ENCODE data around the gene ULK2.
"Not testable (repeated sequence)": the region's sequence is repeated elsewhere in the genome, so short reads cannot be mapped to it uniquely, and the experiment has no call there.

Gene ULK2

GRCh38 chr17:19867329-19868078 is at the start of gene ULK2:
Gene ULK2, minus strand, starts transcription at chr17:19867936. Its CDS starts 519 bp downstream, at chr17:19867417.
- DNase-seq, result no peak

GRCh38 chr17:19915245-19915978 is 47.7 kb upstream of the ULK2 start:
- DNase-seq, result no peak

DNA sequence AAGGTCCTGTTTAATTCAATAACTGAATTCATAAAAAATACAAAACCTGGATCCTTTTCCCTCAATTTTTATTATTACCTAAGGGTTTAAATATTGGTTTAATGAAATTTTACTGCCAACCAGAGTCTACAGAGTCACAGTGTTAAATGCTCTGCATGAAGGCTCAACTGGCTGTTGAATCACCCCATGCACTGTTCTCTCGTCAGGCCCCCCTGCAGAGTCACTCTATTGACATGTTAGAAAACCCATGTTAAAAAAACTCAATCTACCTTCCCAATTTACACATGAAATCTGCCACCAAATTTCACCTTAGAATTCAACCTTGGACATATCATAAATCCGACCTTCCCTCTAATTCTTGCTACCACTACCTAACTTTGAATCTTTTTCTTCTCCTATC is 43.3 kb upstream of the ULK2 start:
- DNase-seq, result no peak

DNA sequence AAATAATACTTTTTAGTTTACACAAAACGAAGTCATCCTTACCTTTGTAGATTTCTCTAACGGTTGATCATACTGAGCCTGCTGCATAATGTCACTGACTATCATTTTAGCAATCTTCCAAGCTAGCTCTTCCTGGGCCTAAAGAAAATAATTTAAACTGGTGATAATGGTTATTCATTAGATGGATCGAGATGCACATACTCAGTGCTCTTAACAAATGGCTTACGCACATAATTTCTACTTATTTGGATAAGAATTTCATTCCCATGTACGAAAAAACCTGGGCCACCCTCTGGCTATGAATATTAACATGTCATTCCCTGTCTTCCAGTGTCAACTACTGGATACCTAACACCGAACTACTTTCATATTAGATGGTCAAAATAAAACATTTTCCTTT is 41.4 kb upstream of the ULK2 start:
- DNase-seq, result no peak

DNA sequence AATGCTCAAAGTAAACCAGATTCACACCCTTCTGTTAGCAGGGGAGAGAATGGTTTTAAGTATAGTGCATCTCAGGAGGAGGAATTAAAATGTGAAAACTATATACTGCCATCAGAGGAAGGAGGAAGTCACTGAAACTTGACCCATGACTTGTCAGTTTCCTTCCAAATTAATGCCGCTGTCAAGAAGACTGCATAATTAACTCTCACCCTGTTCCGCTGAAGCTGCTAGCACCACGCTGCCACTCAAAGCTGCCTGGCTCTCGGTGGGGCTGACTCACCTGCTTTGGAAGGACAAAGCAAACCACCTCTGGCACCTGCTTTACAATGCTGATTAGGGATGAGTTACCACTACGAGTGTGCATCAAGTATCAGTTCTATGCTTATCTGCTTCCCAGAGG is 37.8 kb upstream of the ULK2 start:
- DNase-seq, result no peak

DNA sequence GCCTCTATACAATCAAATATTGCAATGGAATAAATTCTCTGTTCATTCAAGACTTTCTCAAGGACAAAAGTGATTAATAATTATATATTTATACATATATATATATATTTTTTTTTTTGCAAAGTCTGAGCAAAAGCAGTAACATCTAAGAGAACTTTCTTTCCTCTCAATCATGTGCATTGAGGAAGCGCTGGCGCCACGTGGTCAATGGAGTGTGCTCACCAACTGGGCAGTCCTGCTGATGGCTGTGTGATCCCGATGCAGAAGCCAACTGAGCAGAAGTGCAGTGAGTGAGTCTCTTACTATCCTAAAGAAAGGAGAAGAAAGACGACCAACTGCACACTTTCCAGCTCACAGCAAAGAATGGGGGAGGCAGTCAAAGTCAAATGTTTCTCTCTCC is 37.2 kb upstream of the ULK2 start:
- DNase-seq, result no peak

DNA sequence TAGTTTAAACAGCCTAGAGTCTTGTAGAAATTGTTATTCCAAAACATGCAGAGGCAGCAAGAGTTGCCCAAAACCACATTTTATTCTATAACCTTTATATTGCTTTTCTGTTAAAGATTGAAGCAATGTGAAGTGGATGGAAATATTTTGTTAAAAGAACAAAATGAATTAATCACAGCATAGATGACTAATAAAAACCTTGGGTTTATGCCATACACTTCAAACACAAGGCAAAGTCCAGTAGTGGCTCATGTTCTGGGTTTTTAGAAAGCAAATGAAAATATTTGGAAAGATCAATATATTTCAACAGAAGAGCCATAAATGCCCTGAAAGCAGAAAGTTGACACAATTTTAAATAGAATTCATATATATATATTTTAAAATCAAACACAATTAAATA is 36.7 kb upstream of the ULK2 start:
- DNase-seq, result no peak

GRCh38 chr17:19900809-19901208 is 33.1 kb upstream of the ULK2 start:
- no peak for DNase-seq

GRCh38 chr17:19897903-19898302 is 30.2 kb upstream of the ULK2 start:
- DNase-seq, result no peak

DNA sequence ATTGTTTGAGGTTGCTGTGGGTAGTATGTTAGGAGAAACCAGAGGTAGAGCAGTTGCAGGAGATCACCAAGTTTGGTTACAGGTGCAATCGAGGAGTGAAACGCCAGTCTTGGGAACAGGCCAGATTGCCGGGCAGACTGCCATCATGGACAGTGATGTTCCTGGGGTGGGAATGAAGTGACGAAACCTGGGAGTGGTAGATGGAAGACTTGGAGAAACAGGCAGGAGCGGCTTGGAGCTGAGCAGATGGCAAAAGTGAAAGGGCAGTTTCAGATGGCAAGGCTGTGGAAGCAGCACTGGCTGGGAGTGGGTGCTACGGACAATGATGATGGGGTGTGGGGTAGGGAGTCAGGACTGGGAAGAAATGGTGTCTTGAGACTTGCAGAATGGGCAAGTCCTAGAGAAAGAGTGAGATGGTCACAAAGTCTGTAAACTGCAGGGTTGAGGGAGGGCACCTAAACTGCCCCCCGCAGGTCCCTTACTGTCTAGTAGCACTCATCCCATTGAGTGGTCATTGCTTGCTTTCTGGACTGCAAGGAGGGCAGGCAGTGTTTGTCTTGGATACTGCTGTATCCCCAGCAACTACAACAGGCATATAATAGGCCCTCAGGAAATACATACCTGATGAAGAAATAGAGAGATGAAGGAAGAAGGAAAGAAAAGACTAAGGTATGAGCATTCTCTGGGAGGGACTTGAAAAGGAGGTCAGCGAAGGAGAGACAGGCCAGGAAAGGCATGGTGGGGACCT is 29.5 kb upstream of the ULK2 start:
- DNase-seq, result no peak

- no peak for DNase-seq
Observed at GRCh38 chr17:19896679-19897078, 28.9 kb upstream of the ULK2 start.

DNA sequence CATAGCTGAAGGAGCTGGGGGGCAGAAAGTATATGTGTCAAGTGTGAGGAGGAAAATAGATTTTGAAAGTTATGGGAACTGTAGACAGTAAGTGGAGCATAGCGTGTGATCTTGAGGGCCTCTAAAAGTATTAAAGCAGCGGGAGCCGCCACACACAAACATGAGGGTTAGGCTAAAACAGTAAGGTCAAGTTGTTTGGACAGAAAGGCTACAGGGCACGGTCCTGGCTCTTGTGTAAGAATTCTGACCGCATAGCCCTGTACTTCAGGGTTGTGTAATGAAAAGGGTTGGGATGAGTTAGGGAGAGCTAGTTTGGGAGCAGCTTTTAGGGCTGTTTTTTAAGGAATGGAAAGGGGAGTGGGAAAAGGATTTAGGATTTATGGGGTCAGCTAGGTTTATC is 22.8 kb upstream of the ULK2 start:
- DNase-seq, result not testable (repeated sequence)

- not testable (repeated sequence) for DNase-seq
Observed at GRCh38 chr17:19890001-19890400, 22.3 kb upstream of the ULK2 start.

DNA sequence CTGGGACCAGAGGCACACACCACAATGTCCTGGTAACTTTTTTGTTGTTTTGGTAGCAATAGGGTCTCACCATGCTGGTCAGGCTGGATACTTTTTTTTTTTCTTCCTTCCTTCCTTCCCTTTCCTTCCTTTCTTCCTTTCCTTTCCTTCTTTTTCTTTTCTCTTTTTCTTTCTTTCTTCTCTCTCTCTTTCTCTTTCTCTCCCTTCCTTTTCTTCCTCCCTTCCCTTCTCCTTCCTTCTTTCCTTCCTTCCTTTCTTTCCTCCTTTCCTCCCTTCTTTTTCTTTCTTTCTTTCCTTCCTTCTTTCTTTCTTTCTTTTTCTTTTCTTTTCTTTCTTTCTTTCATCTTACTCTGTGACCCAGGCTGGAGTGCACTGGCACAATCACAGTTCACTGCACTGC is 18.4 kb upstream of the ULK2 start:
- DNase-seq, result no peak

- no peak for DNase-seq
Observed at GRCh38 chr17:19883537-19884215, 15.9 kb upstream of the ULK2 start.

DNA sequence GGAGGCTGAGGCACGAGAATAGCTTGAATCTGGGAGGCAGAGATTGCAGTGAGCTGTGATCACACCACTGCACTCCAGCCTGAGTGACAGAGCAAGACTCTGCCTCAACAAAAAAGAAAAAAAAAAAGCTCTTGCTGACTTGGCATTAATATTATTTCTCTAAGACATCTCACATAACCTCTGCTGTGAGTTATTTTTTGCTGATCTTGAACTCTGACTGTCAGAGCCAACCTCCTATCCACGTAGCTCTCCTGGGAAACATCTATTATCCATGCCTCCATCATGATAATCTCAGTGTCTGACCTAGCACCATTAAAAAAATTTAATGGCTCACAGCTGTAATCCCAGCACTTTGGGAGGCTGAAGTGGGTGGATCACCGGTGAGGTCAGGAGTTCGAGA is 12.7 kb upstream of the ULK2 start:
- DNase-seq, result no peak

DNA sequence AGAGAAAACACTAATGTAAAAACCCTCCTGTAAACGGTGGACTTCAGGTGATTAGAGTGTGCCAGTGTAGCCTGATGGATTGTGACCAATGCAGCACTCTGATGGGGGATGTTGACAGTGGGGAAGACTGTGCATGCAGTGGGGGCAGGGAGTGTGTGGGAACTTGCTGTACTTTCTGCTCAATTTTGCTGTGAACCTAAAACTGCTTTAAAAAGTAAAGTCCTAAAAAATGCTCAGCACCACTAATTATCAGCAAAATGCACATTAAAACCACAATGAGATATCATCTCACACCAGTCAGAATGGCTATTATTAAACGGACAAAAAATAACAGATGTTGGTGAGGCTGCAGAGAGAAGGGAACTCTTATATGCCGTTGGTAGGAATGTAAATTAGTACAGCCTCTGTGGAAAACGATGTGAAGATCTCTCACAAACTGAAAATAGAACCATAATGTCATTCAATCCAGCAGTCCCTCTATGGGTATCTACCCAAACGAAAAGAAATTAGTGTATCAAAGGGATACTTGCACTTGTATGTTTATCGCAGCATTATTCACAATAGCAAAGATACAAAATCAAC is 9.7 kb upstream of the ULK2 start:
- no peak for DNase-seq

- no peak for DNase-seq
Observed at GRCh38 chr17:19876529-19877161, 8.9 kb upstream of the ULK2 start.

DNA sequence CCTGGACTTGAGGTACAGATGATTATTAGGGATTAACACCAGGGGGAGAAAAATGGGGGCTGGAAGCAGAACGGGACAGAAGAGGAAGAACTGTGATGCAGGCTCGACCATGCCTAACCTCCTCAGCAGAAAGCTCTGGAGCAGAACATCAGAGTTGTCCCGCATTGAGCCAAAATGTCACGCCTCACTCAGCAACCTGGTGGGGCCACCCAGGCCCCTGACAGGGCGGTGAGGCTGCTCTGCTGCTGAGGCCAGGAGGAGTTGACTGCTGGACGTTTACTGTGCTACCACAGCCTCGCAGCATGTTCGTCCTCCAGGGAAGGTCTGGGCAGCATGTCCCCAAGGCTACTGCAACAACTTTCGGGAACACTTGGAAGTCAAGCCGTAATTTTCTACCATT is 6.5 kb upstream of the ULK2 start:
- DNase-seq, result no peak

GRCh38 chr17:19873346-19873745 is 5.6 kb upstream of the ULK2 start:
- no peak for DNase-seq

DNA sequence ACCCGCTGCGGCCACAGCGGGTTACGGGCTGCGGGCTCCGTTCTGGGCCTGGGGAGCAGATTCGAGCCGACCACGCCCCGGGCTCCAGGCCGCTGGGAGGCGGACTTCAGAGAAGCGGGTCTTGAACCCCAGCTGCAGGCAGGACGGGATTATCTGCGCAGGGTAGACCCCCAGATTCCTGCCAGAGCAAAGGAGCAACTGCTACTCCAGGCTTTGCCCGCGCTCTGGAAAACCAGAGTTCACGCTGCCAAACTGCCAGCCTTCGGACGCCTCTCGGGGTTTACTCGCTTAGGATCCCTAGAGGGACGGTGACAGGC is 301 bp upstream of the ULK2 start:
- no peak for DNase-seq

DNA sequence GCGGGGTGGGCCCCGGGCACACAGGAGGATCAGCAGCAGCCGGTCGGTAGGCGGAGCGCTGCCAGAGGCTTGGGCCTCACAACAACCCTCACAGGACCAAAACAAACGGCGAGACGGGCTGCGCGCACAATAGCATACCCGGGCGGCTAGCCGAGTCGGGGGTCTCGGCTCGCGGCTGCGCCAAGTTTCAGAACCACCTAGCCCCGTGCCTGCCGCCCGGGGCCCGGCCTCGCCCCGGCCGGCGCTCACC is 732 bp downstream of the ULK2 start:
- DNase-seq, result no peak

- no peak for DNase-seq
Observed at GRCh38 chr17:19865021-19865420, 2.7 kb downstream of the ULK2 start.

Data from GF-D8 (cell line).